Vagina (tissue), 2 donors: ENCODE data around the gene AGRN.

Experiments
- POLR2A ChIP-seq, 2 donors: fragments of 450-650 bp; IDR thresholded peaks; one replicate each; pipeline ENCODE4 v1.6.1; 2017; ENCODE audit warnings: antibody characterized with exemption in 2 of 2, mild to moderate bottlenecking in 2 of 2, moderate library complexity in 2 of 2
- POLR2AphosphoS5 ChIP-seq, 2 donors: sonication (generic); formaldehyde crosslinking; IDR thresholded peaks; one replicate each; pipeline ENCODE4 v1.9.0; 2017; ENCODE audit warnings: antibody characterized with exemption in 2 of 2, mild to moderate bottlenecking in 2 of 2, low read depth in 1 of 2; ENCODE audit not compliant: insufficient read depth in 1 of 2
- TF ChIP-seq, protein P1 (sequence below), 3 experiments: fragments of 450-650 bp in 2 of 3; fragments of 200-600 bp in 1 of 3; sonication (generic) in 1 of 3; IDR thresholded peaks; one replicate each; pipeline ENCODE4 v1.5.1; 2017 to 2019; ENCODE audit warnings: antibody characterized with exemption in 3 of 3, mild to moderate bottlenecking in 2 of 3, moderate library complexity in 2 of 3

DNA sequence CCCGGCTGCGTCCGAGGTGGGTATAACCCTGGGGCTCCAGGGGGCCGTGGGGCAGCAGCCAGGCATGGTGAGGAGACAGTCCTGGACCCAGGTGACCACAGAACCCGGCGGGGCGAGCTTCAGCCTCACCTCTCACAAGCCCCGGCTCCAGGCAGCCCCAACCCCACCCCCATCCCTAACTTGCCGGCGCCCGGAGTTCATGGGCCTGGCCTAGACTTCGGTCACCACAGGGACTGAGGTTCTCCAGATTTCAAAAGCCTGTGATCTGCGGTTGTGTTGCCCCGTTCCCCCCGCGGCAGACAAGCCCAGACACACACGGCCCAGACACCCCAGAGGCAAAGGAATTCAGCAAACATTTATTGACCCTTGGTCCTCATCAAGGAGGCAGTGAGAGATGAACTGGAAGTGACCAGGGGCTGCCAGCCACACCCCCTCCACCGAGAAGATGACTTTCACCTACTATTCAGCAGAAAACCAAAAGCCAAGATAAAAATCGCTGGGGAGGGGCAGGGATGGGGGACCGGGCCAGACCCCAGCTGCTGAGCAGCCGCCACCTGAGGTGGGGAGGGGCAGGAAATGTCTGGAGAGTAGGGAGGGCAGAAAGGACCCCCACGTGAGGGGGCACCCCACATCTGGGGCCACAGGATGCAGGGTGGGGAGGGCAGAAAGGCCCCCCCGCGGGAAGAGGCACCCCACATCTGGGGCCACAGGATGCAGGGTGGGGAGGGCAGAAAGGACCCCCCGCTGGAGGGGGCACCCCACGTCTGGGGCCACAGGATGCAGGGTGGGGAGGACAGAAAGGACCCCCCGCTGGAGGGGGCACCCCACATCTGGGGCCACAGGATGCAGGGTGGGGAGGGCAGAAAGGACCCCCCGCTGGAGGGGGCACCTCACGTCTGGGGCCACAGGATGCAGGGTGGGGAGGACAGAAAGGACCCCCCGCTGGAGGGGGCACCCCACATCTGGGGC, 24.0 kb upstream of the AGRN start:
- TF ChIP-seq, protein P1, sequence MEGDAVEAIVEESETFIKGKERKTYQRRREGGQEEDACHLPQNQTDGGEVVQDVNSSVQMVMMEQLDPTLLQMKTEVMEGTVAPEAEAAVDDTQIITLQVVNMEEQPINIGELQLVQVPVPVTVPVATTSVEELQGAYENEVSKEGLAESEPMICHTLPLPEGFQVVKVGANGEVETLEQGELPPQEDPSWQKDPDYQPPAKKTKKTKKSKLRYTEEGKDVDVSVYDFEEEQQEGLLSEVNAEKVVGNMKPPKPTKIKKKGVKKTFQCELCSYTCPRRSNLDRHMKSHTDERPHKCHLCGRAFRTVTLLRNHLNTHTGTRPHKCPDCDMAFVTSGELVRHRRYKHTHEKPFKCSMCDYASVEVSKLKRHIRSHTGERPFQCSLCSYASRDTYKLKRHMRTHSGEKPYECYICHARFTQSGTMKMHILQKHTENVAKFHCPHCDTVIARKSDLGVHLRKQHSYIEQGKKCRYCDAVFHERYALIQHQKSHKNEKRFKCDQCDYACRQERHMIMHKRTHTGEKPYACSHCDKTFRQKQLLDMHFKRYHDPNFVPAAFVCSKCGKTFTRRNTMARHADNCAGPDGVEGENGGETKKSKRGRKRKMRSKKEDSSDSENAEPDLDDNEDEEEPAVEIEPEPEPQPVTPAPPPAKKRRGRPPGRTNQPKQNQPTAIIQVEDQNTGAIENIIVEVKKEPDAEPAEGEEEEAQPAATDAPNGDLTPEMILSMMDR (IDR thresholded peaks at IDR 0.05): no peak
- TF ChIP-seq POLR2A (IDR thresholded peaks at IDR 0.05): no peak
- no peak for TF ChIP-seq POLR2AphosphoS5 (IDR thresholded peaks at IDR 0.05; ENCODE audit: insufficient read depth in 1 of 2, low read depth in 1 of 2)
